Inflammatory macrophage (primary cell): ENCODE data around the gene MYG1.
"Not testable (repeated sequence)": the region's sequence is repeated elsewhere in the genome, so short reads cannot be mapped to it uniquely, and the experiment has no call there.

Experiments used
- DNase-seq, 2 donors: peaks; one replicate each; pipeline ENCODE4 v3.0.0-alpha.2; 2020 to 2022

MYG1 gene

DNA sequence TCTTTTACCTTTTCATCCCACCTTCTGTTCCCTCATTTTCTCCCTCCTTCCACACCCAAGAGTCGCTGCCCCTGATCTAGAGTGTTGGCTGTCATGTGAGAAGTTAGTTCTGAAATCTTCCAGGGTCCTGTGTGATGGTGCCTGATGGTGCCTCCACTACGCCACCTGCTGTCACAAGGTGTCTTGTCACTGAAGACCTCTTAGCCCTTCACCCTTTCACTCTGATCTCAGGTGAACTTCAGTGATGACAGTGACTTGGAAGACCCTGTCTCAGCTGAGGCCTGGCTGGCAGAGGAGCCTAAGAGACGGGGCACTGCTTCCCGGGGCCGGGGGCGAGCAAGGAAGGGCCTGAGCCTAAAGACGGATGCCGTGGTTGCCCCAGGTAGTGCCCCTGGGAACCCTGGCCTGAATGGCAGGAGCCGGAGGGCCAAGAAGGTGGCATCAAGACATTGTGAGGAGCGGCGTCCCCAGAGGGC, 11.7 kb upstream of the MYG1 start:
- DNase-seq = peak; percentile 54 to 72

DNA sequence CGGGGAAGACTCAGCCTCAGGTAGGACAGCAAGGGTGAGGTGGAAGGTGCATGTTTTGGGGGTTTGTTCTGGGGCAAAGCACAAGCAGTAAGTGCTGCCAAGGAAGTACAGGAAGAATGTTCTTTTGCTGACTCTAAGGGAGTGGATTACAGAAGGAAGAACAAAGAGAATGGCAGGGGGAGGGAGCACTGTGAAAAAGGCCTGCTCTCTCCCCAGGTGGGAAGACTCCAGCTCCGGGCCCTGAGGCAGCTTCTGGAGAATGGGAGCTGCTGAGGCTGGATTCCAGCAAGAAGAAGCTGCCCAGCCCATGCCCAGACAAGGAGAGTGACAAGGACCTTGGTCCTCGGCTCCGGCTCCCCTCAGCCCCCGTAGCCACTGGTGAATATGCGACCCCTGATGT, 11.2 kb upstream of the MYG1 start:
- no peak for DNase-seq

DNA sequence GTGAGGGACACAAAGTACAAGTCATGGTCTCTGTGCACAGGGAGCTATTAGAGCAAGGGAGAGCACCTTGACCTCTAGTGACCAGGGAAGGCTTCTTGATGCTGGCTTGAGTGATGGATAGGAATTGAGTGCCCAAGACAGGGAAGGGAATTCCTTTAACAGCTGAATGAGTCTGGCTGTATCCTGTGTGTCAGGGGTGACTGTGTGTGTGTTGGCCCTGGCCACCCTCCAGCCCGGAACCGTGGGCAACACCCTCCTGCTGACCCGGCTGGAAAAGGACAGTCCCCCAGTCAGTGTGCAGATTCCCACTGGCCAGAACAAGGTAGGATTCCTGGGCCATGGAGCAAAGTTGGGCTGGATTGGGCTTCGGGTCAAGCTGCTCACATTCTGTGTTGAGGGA, 9.6 kb upstream of the MYG1 start:
- no peak for DNase-seq

DNA sequence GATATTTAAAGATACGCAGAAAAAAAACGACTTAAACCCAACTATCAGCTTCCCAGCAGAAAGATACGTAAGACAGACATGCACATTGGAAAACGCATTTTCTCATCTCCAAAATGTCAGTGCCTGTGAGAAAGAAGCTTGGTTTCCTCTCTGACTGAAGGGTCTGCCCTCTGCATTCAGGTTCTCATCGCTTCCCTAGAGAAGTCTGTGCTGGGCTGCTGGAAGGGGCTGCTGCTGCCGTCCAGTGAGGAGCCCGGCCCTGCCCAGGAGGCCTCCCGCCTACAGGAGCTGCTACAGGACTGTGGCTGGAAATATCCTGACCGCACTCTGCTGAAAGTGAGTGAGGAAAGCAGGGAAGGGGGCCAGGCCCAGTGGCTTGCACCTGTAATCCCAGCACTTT, 8.8 kb upstream of the MYG1 start:
- no peak for DNase-seq

DNA sequence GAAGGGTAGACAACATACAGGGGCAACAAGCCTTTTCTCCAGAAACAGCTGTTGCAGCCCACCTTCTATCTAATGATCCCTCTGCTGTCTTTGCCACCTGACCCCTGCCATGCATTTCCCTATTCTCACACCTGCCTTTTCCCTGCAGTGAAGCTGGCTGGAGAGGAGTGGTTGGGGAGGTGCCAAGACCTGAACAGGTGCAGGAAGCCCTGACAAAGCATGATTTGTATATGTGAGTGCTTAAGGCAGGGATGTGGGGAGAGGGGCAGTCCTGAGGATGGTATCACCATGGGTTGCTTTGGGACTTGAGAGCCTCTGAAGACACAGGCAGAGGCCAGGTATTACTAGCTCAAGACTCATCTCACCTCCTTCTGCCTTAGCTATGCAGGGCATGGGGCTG, 7.1 kb upstream of the MYG1 start:
- no peak for DNase-seq

DNA sequence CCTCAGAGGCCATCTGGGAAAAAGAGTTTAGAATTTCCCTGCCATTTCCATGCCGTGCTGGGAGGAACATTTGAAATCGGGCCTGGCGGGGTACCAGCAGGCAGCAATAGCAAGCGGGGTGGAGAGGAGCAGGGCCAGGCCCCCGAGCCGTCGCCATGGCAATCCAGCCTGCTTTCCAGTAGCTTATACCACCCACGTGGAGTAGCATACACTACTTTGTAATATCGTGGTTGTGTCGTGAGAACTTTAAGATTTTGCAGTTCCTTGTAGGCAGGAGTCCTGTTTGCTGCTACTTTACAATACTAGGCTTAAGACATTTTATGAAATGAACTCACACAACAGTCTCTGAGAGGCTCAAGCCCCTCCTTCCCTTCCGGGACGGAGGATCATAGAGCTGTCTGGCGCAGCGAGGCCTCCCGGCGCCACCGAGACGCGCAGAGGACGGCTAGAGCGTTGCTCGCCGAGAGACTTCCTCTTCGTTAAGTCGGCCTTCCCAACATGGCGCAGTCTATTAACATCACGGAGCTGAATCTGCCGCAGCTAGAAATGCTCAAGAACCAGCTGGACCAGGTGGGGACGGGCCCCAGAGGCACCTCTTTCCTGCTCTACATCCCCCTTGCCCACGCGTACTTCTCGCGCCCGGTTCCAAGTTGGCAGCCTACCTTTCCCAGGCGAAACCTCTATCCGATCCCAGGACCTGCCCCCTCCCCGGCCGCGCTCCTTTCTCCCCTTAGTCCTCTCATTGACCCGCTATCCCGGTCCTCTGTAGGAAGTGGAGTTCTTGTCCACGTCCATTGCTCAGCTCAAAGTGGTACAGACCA, 4.2 kb upstream of the MYG1 start, which contains the start of gene PFDN5:
Gene PFDN5, plus strand, starts transcription at position 473 of the 821 bp plus-strand sequence. Its CDS starts 26 bp downstream, at position 499.
- DNase-seq = peak; percentile 79 to 87

DNA sequence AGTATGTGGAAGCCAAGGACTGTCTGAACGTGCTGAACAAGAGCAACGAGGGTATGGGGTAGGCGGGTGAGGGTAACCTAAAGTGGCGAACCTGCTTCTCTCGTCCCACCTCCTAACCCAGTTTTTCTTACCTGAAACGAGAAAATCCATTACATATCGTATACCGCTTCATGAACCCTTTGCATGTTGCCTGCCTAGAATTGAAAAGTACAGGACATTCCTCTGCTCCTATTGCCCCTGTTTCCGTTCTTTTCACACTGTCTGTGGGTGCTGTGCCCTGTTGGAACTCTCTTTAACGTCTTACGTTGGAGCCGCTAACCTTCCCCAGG, 3.6 kb upstream of the MYG1 start:
- DNase-seq = no peak

DNA sequence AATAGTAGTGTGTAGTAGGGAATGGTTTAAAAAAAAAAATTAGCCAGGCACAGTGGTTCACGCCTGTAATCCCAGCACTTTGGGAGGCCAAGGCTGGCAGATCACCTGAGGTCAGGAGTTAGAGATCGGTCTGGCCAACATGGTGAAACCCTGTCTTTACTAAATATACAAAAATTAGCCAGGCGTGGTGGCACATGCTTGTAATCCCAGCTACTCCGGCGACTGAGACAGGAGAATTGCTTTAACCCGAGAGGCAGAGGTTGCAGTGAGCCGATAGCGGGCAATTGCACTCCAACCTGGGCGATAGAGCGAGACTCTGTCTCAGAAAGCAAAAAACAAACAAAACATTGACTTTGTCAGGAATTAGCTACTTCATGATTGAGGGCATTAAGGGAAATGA, 2.4 kb upstream of the MYG1 start:
- not testable (repeated sequence) for DNase-seq

DNA sequence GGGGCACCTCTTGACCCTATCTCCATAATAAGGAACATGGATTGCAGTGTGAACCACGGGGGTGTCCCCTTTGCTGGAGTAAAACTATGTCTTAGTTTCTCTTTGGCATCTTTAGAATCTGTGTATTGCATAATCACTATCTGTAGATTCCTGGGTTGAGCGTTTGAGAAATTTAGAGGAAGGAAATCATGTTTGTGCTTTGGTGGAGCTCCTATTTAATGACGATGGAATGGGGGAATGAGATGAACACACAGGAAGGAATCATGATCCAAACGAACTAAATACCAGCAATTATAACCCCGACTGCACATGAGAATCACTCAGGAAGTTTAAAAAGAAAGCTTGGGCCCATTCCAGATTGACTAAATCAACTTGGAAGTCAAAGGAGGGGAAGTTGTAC, 1.3 kb upstream of the MYG1 start:
- DNase-seq = peak; percentile 69 to 84

DNA sequence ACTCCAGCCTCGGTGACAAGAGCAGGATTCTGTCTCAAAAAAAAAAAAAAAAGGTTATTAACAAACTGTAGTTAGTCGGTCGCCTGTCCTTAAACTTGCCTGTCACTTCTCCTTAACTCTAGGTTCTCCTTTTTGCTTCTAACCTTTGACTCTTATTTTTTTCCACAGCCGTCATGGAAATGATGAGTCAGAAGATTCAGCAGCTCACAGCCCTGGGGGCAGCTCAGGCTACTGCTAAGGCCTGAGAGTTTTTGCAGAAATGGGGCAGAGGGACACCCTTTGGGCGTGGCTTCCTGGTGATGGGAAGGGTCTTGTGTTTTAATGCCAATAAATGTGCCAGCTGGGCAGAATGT, 418 bp upstream of the MYG1 start:
- peak; percentile 91 to 96 for DNase-seq

DNA sequence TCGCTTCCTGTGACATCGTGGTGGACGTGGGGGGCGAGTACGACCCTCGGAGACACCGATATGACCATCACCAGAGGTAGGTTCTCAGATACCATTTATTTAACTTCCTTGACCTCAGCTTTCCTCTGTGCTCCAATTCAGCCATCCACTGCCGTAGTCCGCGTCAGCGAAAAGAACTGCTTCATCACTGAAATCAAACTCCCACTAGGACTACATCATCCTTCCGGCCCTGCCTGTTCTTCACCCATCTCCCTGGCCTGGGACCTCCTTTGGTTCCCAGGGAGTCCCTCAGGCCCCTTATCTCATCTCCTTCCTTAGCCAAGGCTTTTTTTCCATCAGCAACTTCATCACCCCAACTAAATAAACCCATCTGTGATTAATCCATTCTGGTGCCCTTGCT, 692 bp downstream of the MYG1 start:
- peak; percentile 28 to 68 for DNase-seq

DNA sequence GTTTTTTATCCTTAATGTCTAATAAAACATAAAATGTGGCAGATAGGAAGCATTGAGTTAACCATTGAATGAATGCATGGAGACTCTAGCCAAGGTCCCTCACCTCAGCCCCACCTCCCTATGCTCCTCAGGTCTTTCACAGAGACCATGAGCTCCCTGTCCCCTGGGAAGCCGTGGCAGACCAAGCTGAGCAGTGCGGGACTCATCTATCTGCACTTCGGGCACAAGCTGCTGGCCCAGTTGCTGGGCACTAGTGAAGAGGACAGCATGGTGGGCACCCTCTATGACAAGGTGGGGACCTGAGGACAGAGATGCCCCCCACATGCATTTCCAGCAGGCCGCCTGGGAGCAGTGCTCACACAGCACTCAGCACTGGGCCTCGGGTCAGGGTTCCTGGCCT, 3.4 kb downstream of the MYG1 start:
- no peak for DNase-seq

DNA sequence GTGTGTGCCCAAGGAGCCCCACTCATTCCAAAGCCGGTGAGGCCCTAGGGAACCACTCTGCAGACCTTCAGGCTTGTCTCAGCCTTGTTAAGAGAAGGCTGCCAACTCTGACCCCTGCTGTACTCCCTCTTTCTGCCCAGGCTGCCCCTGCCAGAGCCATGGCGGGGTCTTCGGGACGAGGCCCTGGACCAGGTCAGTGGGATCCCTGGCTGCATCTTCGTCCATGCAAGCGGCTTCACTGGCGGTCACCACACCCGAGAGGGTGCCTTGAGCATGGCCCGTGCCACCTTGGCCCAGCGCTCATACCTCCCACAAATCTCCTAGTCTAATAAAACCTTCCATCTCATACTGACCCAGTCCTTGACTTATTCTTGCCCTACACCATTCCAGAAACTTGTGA, 7.3 kb downstream of the MYG1 start:
- DNase-seq = no peak

DNA sequence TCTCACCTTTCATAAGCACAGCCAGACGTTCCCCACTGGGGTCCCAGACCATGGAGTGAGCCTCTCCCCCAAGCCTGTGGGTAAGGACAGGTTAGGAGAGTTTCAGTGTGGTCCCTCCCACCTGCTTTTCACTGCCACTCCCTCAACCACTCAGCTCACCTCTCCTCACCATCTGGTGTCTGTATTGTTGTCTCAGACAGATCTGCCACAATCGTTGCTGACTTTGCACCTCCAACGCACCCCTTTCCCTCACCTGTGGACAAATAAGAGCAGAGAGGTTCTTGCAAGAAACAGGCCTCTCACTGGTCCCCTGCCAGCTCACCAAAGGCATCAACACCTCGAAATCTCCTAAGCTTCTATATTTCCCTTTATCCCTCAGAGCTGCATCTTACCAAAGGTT, 8.8 kb downstream of the MYG1 start:
- no peak for DNase-seq

DNA sequence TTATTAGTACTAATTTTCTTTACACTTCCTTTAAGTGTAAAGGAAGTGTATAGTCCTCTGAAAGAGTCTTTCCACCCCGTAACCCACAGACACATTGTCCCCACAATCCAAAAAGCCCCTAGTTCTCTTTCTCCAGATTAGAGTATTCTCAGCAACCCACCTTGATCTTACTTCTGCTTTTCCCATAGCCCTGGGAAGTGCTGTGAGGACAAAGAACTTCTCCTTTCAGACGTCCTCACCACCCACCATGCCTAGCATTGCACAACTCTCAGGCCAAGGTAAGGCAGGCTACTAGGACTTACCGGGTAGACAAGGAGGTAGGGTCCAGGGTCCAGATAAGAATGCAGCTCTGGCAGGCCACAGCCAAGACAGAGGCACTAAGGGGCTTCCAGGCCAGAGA, 14.5 kb downstream of the MYG1 start:
- DNase-seq = peak; percentile 28 to 55

DNA sequence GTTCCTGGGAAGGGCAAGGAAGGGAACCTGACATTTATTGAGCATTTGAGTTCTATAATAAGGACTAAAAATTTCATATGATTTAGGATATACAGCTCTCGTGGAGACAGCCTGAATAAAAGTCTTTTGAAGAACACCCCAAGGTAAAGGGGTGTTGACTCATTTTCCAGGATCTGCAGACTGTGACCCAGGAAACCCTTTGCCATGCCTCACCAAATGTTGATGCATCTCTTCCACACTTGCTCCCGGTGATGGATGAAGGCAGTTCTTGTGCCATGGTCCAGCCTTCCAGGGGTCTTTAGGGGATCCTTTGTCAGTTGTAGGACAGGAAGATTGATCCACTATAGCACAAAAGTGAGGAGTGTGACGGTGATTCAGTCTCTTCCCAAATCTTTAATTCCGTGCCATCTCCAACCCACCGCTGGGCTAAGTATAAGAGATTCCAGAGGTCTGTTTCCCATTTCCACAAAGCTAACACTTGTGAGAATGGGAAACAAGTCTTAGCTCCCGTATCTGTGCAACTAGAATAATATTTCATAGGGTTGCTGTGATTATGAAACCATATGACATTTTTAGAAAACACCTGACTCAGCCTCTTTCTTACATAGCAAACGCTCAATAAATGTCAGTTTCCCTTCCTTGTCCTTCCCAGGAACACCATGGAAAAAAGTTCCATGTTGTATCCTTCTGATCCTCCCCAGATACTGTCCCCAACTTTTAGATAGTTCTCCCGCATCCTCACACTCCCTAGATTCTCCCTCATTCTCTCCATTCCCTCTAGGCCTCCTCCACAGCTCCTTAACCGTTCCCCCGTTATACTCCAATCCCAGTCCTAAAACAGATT, 21.1 kb downstream of the MYG1 start:
- no peak for DNase-seq

DNA sequence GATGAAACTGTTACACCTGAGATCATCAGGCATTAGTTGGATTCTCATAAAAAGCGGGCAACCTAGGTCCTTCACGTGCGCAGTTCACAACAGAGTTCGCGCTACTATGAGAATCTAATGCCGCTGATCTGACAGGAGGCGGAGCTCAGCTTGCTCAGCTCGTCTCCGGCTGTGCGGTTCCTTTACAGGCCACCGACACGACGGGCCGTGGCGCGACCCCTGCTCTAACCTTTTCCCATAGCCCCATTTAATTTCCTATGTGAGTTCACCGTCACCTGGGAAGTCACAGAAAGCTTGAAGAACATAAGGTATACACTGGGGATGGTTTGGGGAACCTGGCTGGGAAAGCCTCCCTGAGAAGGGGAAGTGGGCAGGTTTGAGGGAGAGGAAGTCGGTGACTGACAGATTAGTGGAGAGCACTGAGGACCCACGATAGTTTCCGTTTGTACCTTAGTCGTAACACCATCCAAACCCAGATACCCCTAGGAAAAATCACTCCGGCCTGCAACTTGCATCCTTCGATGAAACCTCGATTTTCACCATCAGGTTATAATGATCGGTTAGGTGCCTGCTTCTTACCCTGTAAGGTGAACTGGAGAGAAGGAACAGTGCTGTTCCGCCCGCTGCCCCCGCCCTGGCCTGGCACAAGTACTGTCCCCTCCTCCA, 24.8 kb downstream of the MYG1 start:
- peak; percentile 44 to 49 for DNase-seq

DNA sequence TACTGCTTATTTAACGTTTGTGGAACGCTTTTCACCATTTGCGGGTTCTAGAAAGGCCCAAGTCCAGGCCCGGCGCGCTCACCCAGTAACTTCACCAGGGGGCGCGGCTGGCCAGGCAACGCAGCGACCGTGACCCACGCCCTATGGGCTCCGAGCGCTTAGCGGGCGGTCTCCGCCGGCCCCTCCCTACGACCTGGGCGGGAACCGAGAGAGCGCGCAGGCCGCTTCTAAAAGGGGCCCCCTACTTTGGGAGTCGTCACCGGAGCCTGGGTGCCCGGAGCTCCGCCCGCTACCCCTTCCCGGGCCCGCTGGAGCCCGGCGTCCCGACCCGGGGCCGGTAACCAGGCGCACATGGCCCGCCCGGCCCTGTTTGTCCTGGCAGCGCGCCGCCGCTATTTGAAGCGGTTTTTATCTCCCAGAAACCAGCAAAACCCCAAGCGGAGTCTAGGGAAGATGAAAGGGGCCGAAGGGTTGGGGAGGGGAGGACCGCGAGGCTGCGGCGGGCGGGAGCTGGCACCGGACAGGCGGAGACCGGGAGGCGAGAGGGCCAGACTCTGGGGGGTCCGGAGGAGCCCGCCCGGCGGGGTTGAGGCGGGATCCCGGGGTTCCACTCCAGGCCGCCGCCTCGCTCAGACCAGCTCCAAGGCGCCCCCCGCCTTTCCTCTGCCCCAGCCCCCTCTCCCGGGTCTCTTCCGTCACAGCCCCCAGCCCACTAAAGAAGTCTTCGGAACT, 25.4 kb downstream of the MYG1 start:
- peak; percentile 84 to 88 for DNase-seq

DNA sequence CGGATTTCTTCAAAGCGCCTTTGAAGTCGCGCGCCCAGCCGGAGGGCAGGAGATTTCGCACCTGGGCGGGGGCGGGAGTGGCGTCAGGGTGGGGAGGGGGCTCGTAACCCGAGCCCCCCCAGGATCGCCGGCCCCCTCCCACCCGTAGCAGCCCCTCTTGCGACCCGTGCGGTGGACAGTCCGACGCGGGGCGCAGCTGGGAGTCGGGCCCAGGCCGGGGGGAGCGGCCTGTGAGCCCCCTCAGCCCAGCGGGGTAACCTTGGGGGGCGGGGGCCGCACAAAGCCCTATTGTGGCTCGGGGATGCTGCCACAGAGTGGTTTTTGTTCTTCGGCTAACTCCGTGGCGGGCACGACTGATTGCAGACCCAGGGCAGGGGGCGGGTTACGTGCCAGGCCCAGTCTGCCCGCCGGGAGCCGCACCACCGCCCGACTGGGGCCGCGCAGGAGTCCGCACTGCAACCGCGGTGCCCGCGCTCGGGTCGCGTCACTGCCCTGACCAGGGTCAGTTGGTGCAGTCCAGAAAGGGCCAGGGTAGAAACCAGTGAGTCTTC, 26.1 kb downstream of the MYG1 start:
- peak in 1 of 2 donors; percentile 19 for DNase-seq

DNA sequence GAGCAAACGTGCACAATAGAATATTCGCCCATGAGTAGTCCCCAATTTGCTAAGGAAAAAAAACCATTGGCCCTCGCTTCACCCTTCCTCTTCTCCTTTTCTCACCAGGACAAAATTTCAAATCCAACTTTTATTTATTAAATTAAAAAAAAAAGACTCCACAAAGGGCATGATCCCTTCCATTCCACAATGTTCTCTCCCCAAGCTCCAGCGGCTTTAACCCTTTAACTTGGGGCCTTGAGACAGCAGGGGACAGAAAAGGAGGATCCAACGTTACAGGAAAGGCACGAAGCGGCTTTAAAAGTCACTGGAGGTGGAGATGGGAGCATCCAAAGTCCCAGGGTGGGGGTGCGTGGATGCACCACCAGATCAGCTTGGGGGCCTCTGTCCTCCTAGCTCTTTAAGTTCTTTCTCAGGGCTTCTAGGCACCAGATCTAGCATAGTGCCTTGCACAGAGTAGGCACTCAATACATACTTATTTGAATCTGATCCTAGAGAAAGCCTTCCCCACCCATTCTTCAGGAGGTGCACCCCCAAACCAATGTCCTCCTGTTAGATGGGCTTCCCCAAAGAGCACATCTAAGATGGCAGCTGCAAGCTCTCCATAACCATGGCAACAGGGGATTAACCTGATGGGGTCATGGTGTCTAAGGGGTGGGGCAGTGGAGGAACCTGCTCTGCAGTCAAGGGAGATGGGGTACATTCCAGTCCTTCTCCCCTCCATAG, 27.1 kb downstream of the MYG1 start:
- no peak for DNase-seq

DNA sequence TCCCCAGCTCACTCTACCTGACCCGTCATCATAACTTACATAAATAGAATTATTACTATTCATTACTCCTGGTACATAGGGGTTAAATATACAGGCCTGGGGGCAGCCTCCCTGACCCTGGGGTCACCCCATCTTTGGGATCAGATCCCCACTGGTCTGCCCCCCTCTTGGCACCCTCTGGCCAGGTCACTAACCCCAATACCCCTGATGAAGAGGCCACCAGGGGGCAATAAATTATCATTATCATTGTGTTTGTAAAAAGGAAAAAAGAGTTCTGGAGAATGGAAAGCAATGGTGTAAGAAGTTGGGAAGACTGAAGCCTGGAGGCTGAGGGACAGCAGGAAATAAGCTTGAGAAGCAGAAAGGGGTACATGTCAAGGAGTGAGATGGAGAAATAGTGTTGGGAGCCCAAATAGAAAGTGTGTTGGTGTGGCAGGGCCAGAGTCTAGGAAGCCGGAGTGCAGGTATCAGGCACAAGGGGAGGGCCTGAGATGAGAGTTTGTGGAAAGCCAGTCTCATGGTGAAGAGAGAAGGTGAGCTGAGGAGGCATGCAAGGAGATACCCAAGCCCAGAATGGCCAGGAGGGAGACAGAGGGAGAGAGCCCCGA, 28.0 kb downstream of the MYG1 start:
- peak; percentile 18 to 37 for DNase-seq
